Activated naive CD4-positive, alpha-beta T cell treated with anti-CD3 and anti-CD28 coated beads for 36 hours (primary cell): ENCODE results near the gene ORAI3. TPM values are rescaled to one million over a fixed set of nuclear protein-coding genes. Genes with fewer than 3 reads are reported as not detected.

Source experiments
- CTCF ChIA-PET: fragments of 350-600 bp; sonication (Branson Sonifier 250); formaldehyde crosslinking; loops from one replicate; lab custom pipeline; 2021; ENCODE audit warnings: antibody characterized with exemption; lab: Charles Lee
- DNase-seq: peaks from one replicate; pipeline ENCODE4 v3.0.0-alpha.2; 2020
- H3K27ac Mint-ChIP-seq: one replicate; pipeline ENCODE4 v1.8.0; 2021; ENCODE audit warnings: mild to moderate bottlenecking, mixed read lengths
- H3K27me3 Mint-ChIP-seq: one replicate; pipeline ENCODE4 v1.8.0; 2021; ENCODE audit warnings: low read depth, mixed read lengths
- H3K36me3 Mint-ChIP-seq: one replicate; pipeline ENCODE4 v1.8.0; 2021; ENCODE audit warnings: low read depth, mixed read lengths
- H3K4me1 Mint-ChIP-seq: one replicate; pipeline ENCODE4 v1.8.0; 2021; ENCODE audit warnings: low read depth, mixed read lengths
- H3K4me3 Mint-ChIP-seq: one replicate; pipeline ENCODE4 v1.8.0; 2021; ENCODE audit warnings: mild to moderate bottlenecking, moderate library complexity, mixed read lengths
- H3K9me3 Mint-ChIP-seq: one replicate; pipeline ENCODE4 v1.8.0; 2021; ENCODE audit warnings: mixed read lengths
- intact Hi-C: fragments of 100-400 bp; cut with micrococcal nuclease; formaldehyde crosslinking; loops from one replicate; pipeline ENCODE4 v1.15.1; 2023
- total RNA-seq, 2 experiments: library from RNA; stranded (reverse); gene quantifications; one replicate each; pipeline ENCODE4 v1.2.3, GENCODE V29; 2021

The ORAI3 gene
- total RNA-seq, 2 experiments from 2014 or later, result 4.2 to 4.7 TPM

DNA sequence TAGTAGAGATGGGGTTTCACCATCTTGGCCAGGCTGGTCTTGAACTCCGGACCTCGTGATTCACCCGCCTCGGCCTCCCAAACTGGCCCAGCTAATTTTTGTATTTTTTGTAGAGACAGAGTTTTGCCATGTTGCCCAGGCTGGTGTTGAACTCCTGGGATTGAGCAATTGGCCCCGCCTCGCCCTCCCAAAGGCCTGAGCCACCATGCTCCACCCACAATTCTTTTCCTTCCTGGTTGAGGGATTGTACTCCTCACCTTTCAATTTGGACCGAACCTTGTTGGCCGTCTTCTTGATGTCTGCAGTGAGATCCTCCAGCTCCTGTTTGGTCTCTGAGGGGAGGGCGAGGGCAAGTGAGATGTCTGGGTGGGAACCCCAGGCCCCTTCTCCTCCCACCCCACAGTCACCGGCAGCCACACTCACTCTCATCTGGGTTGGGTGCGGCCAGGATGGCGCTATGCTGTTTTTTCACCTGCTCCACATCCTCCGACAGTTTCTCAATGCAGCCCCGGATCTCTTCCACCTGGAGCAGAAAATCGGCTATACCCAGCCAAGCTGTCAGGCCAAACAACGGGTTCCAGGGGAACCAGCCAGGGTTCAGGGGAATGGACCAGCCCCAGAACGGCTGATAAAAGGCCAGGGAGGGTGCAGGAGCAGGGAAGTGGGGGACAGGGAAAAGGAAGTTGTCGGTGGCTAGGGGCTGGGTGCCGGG, 52.0 kb downstream of the ORAI3 start:
- intact Hi-C loops, result no loop called here
- CTCF ChIA-PET, result interaction anchor here (0.5 to 1.0 kb wide), 2 partner anchors 100 to 142 kb away, joined by 3 read pairs; no protein-coding TSS in a partner anchor
- no peaks in the 10 kb centered on the region for H3K36me3 Mint-ChIP-seq
- no peak for DNase-seq
- no peak overlapping the region for H3K27ac Mint-ChIP-seq
- H3K4me3 Mint-ChIP-seq, result no peak overlapping the region
- H3K4me1 Mint-ChIP-seq, result peaks cover 8% of the 10 kb centered on the region
- no peaks in the 10 kb centered on the region for H3K9me3 Mint-ChIP-seq
- no peaks in the 10 kb centered on the region for H3K27me3 Mint-ChIP-seq

DNA sequence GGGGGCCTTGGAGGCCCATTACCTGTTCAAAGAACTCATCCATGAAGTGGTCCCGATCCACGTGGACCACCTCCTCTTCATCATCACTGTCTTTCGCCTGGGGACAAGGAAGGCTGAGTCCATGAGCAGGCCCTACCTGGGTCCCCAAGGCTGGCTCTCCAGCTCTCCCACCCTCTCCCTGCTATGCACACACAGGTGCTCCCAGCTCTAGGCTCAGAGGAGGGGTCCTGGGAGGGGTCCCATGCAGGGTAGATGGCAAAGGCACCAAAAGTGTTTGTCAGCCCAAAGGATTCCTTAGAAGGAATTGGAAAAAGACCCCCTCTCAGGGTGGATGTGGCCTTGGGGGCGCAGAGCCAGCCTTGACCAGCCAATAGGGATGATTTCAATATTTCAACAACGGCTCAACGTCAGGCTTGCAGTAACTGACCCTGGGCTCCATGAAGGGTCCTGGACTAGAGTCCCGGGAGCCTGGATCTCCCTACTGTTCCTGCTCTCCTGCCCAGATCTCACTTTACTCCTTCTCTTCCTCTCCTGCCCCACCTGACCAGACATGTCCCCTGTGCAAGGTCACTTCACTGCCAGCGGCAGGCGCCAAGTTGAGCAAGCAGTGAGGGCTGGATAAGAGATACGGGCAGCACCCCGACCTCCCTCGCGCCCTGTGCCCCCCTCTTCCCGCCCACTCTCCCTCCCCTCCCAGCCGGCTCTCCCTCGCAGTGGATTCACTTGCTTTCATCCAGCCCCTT, 52.8 kb downstream of the ORAI3 start:
- Mint-ChIP-seq H3K9me3 (no peaks in the 10 kb centered on the region), H3K4me1 (peaks cover 3% of the 10 kb centered on the region), H3K36me3 (no peaks in the 10 kb centered on the region), H3K27ac (no peak overlapping the region), H3K4me3 (no peak overlapping the region), H3K27me3 (no peaks in the 10 kb centered on the region)
- DNase-seq, result no peak
- intact Hi-C loops, result no loop called here
- CTCF ChIA-PET, result interaction anchor here (0.5 kb wide), 1 partner anchor 99 kb away, joined by 3 read pairs; no protein-coding TSS in a partner anchor

DNA sequence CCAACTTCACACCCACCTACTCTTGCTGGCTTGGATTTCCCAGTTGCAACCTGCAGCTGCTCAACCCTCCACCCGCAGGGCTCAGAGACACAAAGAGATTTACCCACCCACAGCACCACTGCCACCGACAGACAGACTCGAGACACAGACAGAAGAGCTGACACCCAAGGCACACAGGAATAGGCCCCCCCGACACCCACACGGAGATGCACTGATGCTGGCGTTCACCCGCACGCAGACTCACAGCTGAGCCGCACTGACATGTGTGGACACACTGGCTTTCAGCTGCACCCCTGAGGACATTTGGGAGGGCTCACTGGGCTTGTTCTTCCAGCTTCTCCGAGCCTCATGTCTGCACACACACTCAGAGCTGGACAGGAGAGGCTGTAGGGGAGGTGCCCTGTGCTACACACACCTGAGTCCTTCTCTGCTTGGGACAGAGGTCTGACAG, 53.4 kb downstream of the ORAI3 start:
- no peaks in the 10 kb centered on the region for H3K27me3 Mint-ChIP-seq
- H3K9me3 Mint-ChIP-seq, result no peaks in the 10 kb centered on the region
- no peak overlapping the region for H3K27ac Mint-ChIP-seq
- intact Hi-C loops, result no loop called here
- CTCF ChIA-PET, result no interaction called here
- no peaks in the 10 kb centered on the region for H3K4me1 Mint-ChIP-seq
- no peak for DNase-seq
- no peaks in the 10 kb centered on the region for H3K36me3 Mint-ChIP-seq
- H3K4me3 Mint-ChIP-seq, result no peak overlapping the region

DNA sequence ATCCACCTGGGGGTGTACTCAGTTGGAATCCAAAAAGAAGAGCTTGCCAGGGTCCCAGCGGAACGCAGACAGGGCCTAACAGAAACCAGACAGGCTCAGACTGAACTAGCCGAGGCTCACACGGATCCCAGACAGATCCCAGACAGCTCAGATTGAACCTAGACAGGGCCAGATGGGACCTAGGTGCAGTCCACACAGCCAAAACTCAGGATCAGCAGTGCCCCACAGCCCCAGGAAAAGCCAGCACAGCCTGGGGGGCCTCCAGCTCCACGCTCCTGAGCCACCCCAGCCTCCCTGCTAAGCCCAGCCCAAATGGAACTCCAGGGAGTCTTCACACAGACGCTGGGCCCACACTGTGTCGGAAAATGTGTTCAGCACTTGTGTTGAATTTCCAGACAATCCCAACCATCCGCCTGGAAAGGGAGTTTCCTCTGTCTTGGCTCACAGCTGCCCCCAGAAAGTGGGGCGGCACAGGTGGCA, 54.0 kb downstream of the ORAI3 start:
- H3K4me3 Mint-ChIP-seq, result no peak overlapping the region
- intact Hi-C loops, result no loop called here
- no peaks in the 10 kb centered on the region for H3K4me1 Mint-ChIP-seq
- CTCF ChIA-PET, result no interaction called here
- H3K9me3 Mint-ChIP-seq, result no peaks in the 10 kb centered on the region
- no peaks in the 10 kb centered on the region for H3K27me3 Mint-ChIP-seq
- no peak for DNase-seq
- H3K27ac Mint-ChIP-seq, result no peak overlapping the region
- H3K36me3 Mint-ChIP-seq, result no peaks in the 10 kb centered on the region

DNA sequence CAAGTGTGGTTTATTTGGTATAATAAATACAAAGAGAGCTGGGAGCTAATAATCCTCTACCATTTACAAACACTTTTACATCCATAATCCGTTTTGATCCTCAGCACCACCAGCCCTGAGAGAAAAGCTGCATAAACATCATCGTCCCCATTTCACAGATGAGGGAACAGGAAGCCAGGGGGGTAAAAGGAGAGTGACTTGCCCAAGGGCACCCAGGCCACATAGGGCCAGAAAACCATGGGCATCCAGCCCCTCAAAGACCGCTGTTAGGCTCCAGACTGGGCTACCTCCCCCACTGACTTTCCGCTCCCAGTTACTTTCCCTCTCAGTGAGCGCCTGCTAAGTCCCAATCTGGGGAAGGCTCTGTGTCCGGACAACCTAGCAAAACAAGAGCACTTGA, 54.9 kb downstream of the ORAI3 start:
- H3K4me3 Mint-ChIP-seq, result no peak overlapping the region
- no peak for DNase-seq
- no peaks in the 10 kb centered on the region for H3K27me3 Mint-ChIP-seq
- no peaks in the 10 kb centered on the region for H3K9me3 Mint-ChIP-seq
- intact Hi-C loops, result no loop called here
- CTCF ChIA-PET, result no interaction called here
- H3K4me1 Mint-ChIP-seq, result no peaks in the 10 kb centered on the region
- H3K27ac Mint-ChIP-seq, result no peak overlapping the region
- H3K36me3 Mint-ChIP-seq, result no peaks in the 10 kb centered on the region

Other genes starting within 250 kb of the ORAI3 start
- gene SRCAP, start 249.9 kb upstream of the ORAI3 start, total RNA-seq, result 10 to 100 TPM; 52.3 to 55.2 TPM
- gene PHKG2, start 200.6 kb upstream of the ORAI3 start, total RNA-seq, result 10 to 100 TPM; 23.3 to 26.4 TPM
- gene CFAP119, start 187.0 kb upstream of the ORAI3 start, total RNA-seq, result 1 to 10 TPM; 2.0 to 2.3 TPM
- 10 to 100 TPM; 51.1 to 61.0 TPM for gene RNF40, start 186.7 kb upstream of the ORAI3 start, total RNA-seq
- 1 to 10 TPM; 2.1 to 2.3 TPM for gene ZNF629, start 161.9 kb upstream of the ORAI3 start, total RNA-seq
- gene BCL7C, start 55.0 kb upstream of the ORAI3 start, total RNA-seq, result 10 to 100 TPM; 18.1 to 18.6 TPM
- under 1 TPM; 0.21 to 0.27 TPM for gene CTF1, start 52.5 kb upstream of the ORAI3 start, total RNA-seq
- 10 to 100 TPM; 13.6 to 15.2 TPM for gene FBXL19, start 25.5 kb upstream of the ORAI3 start, total RNA-seq
- gene SETD1A, start 8.7 kb downstream of the ORAI3 start, total RNA-seq, result 10 to 100 TPM; 14.3 to 14.6 TPM
- under 1 TPM; 0.69 to 0.98 TPM for gene HSD3B7, start 36.1 kb downstream of the ORAI3 start, total RNA-seq
- gene STX1B, start 61.6 kb downstream of the ORAI3 start, total RNA-seq, result under 1 TPM; 0.69 to 0.72 TPM
- gene STX4, start 84.5 kb downstream of the ORAI3 start, total RNA-seq, result 10 to 100 TPM; 32.9 to 38.0 TPM
- 10 to 100 TPM in 1 of 2 experiments, 1 to 10 TPM in 1; 9.5 to 10.1 TPM for gene ZNF668, start 125.2 kb downstream of the ORAI3 start, total RNA-seq
- gene ZNF646, start 125.4 kb downstream of the ORAI3 start, total RNA-seq, result 10 to 100 TPM; 16.7 to 17.4 TPM
- 1 to 10 TPM; 4.1 to 5.2 TPM for gene PRSS53, start 139.9 kb downstream of the ORAI3 start, total RNA-seq
- 10 to 100 TPM; 43.4 to 47.8 TPM for gene VKORC1, start 145.7 kb downstream of the ORAI3 start, total RNA-seq
- gene BCKDK, start 159.3 kb downstream of the ORAI3 start, total RNA-seq, result 10 to 100 TPM; 21.3 to 23.1 TPM
- gene KAT8, start 168.6 kb downstream of the ORAI3 start, total RNA-seq, result 10 to 100 TPM; 58.1 to 64.5 TPM
- gene PRSS8, start 186.7 kb downstream of the ORAI3 start, total RNA-seq, result not detected
- under 1 TPM; 0.93 to 0.99 TPM for gene PRSS36, start 201.0 kb downstream of the ORAI3 start, total RNA-seq
- gene FUS, start 231.1 kb downstream of the ORAI3 start, total RNA-seq, result 100 to 1,000 TPM; 424 to 435 TPM